ENCODE data around the gene HIC2. TPM values are rescaled to one million over a fixed set of nuclear protein-coding genes. Genes with fewer than 3 reads are reported as not detected.
"Not testable (repeated sequence)": the region's sequence is repeated elsewhere in the genome, so short reads cannot be mapped to it uniquely, and the experiment has no call there.

The HIC2 gene
- total RNA-seq, 8 experiments from 2014 or later = 3.3 to 43.1 (median 13.9) TPM

- H3K4me1 ChIP-seq (replicated peaks in 1 of 2); H3K4me3 ChIP-seq; ATAC-seq (replicated peaks in 6 of 8); in situ Hi-C loops (cut with MboI; ENCODE audit: low pct_unique_long_range_greater_than_20kb in 2 of 9, low sequenced_read_pairs in 9 of 9, unreplicated experiment in 9 of 9); H3K27ac ChIP-seq: not testable (repeated sequence)
- no CpG with 5 or more reads among the region's 16 CpGs for WGBS, 10 experiments
Measured at GRCh38 chr22:21499623-21500506, 82.7 kb downstream of the HIC2 start.

Other genes with a start within 250 kb of the HIC2 start
- 1 to 10 TPM in 1 of 8 experiments, under 1 TPM in 7; 0.13 to 1.9 (median 0.45) TPM for gene RIMBP3B, start 33.6 kb upstream of the HIC2 start, total RNA-seq
- gene TMEM191C, start 50.0 kb downstream of the HIC2 start, total RNA-seq = 10 to 100 TPM in 3 of 8 experiments, 1 to 10 TPM in 4, under 1 TPM in 1; 0.56 to 30.8 (median 5.7) TPM
- gene RIMBP3C, start 134.1 kb downstream of the HIC2 start, total RNA-seq = under 1 TPM in 6 of 8 experiments, not detected in 2; 0.09 to 0.92 (median 0.20) TPM
- 10 to 100 TPM; 35.6 to 71.1 (median 54.1) TPM for gene UBE2L3, start 150.3 kb downstream of the HIC2 start, total RNA-seq
- gene YDJC, start 212.7 kb downstream of the HIC2 start, total RNA-seq = 10 to 100 TPM in 6 of 8 experiments, 1 to 10 TPM in 2; 8.3 to 30.3 (median 12.1) TPM
- 1 to 10 TPM in 1 of 8 experiments, under 1 TPM in 7; 0.11 to 1.2 (median 0.31) TPM for gene CCDC116, start 215.4 kb downstream of the HIC2 start, total RNA-seq
- 10 to 100 TPM; 13.2 to 28.9 (median 18.7) TPM for gene SDF2L1, start 224.9 kb downstream of the HIC2 start, total RNA-seq
- 10 to 100 TPM; 15.6 to 42.9 (median 25.8) TPM for gene PPIL2, start 248.6 kb downstream of the HIC2 start, total RNA-seq